Right lobe of liver (tissue), 6 donors: ENCODE results near the gene SYPL2. TPM values are rescaled to one million over a fixed set of nuclear protein-coding genes. Genes with fewer than 3 reads are reported as not detected.

Experiments
- ATAC-seq, 4 donors: fragments of 200-7000 bp; cut with Tn5 transposase; one replicate each; pipeline ENCODE4 v1.9.1; 2020; ENCODE audit warnings: mild to moderate bottlenecking in 4 of 4, moderate library complexity in 4 of 4
- DNase-seq, 3 donors: peaks; one replicate each; pipeline ENCODE4 v3.0.0-alpha.2; 2020
- H3K27ac ChIP-seq, 3 donors: fragments of 200-600 bp; one replicate each; pipeline ENCODE4 v1.8.0; 2022
- H3K27me3 ChIP-seq, 2 donors: fragments of 200-600 bp; one replicate each; pipeline ENCODE4 v1.8.0; 2022
- H3K36me3 ChIP-seq, 4 donors: fragments of 200-600 bp; sonication (generic) in 1 of 4; one replicate each; pipeline versions ENCODE4 v1.5.1 to v1.8.0; 2017 to 2022; ENCODE audit warnings: control low read depth in 1 of 4
- H3K4me1 ChIP-seq, 4 donors: fragments of 200-600 bp; sonication (generic) in 1 of 4; one replicate each; pipeline versions ENCODE4 v1.5.1 to v1.8.0; 2017 to 2022; ENCODE audit warnings: control low read depth in 1 of 4
- H3K4me3 ChIP-seq, 3 donors: fragments of 200-600 bp; one replicate each; pipeline ENCODE4 v1.8.0; 2022
- H3K9me3 ChIP-seq, 4 donors: fragments of 200-600 bp; sonication (generic) in 1 of 4; one replicate each; pipeline versions ENCODE4 v1.5.1 to v1.8.0; 2017 to 2022; ENCODE audit warnings: control low read depth in 1 of 4
- POLR2A ChIP-seq: fragments of 450-650 bp; IDR thresholded peaks from one replicate; pipeline ENCODE4 v1.6.1; 2017; ENCODE audit warnings: antibody characterized with exemption, mild to moderate bottlenecking
- WGBS: methylation state at CpG from one replicate; pipeline ENCODE4 v1.1.6; 2018; ENCODE audit warnings: low coverage, low lambda C conversion rate; ENCODE audit not compliant: insufficient coverage; ENCODE audit errors: missing lambda C conversion rate; 5-methylcytosine and 5-hydroxymethylcytosine counted together
- intact Hi-C, 2 donors: fragments of 100-400 bp; cut with DNase I; formaldehyde crosslinking; loops; one replicate each; pipeline versions ENCODE4 v1.11.2 to v1.14.1; 2022
- total RNA-seq, 6 experiments: library from RNA; depleted of rRNA in 2 of 6; stranded (reverse); fragments of >200 nt in 2 of 6; fragmentation: NEBNext Ultra II Directional in 3 of 6; extraction: Animal tissue kit (Norgen Biotek cat#: 25700) in 3 of 6; gene quantifications; one replicate each; pipeline versions ENCODE4 v1.1.0 to v1.2.4, GENCODE V29; 2016 to 2023
- TF ChIP-seq, protein P1 (sequence below), 4 donors: fragments of 200-600 bp in 3 of 4; fragments of 450-650 bp in 1 of 4; IDR thresholded peaks; one replicate each; pipeline versions ENCODE4 v1.5.1 to v1.8.0; 2016 to 2022; ENCODE audit warnings: antibody characterized with exemption in 4 of 4, mild to moderate bottlenecking in 2 of 4
- donor health status: DM: no; HTN: yes; CAD: no.
- donor health status: DM: no; HTN: no; CAD: no.
- donor health status: DM: no; HTN: no; CAD: no.
- donor health status: DM: no; HTN: yes; CAD: no.
- donor health status: DM: no; HTN: yes; CAD: no.

SYPL2 gene
- total RNA-seq, 6 experiments from 2014 or later: 4.7 to 10.6 (median 6.0) TPM

DNA sequence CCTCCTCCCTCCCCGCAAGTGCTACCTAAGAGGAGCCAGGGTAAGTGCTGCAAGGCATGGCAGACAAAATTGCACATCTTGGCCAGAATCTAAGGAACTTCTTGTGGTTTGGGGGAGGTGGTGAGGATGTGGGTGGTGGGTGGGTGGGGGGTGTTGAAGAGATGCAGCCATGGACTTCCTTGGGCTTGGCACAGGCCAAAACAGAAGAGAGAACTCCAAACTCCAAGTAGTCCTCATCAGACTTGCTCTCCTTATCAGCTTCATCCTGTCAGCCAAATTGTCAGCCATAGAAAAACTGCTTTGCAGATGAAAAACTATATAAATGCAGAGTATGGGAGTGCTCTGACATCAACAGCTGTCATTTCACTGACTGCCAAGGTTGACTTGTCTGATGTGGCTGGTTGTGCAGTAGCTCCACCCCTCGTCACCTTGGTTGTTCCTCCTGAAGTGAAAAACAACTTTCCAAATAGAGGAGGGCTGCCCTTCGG lies 36.1 kb downstream of the SYPL2 start:
- no peaks in the 10 kb centered on the region for H3K36me3 ChIP-seq
- intact Hi-C loops: no loop called here
- H3K27ac ChIP-seq: no peak overlapping the region
- no peaks in the 10 kb centered on the region for H3K27me3 ChIP-seq
- no peaks in the 10 kb centered on the region for H3K4me1 ChIP-seq
- ATAC-seq (no peak), DNase-seq (no peak)
- 58% methylated on average over 2 of the region's 3 CpGs for WGBS
- H3K9me3 ChIP-seq: no peaks in the 10 kb centered on the region
- TF ChIP-seq POLR2A: no peak
- TF ChIP-seq, protein P1, sequence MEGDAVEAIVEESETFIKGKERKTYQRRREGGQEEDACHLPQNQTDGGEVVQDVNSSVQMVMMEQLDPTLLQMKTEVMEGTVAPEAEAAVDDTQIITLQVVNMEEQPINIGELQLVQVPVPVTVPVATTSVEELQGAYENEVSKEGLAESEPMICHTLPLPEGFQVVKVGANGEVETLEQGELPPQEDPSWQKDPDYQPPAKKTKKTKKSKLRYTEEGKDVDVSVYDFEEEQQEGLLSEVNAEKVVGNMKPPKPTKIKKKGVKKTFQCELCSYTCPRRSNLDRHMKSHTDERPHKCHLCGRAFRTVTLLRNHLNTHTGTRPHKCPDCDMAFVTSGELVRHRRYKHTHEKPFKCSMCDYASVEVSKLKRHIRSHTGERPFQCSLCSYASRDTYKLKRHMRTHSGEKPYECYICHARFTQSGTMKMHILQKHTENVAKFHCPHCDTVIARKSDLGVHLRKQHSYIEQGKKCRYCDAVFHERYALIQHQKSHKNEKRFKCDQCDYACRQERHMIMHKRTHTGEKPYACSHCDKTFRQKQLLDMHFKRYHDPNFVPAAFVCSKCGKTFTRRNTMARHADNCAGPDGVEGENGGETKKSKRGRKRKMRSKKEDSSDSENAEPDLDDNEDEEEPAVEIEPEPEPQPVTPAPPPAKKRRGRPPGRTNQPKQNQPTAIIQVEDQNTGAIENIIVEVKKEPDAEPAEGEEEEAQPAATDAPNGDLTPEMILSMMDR (IDR thresholded peaks at IDR 0.05): no peak
- no peak overlapping the region for H3K4me3 ChIP-seq

DNA sequence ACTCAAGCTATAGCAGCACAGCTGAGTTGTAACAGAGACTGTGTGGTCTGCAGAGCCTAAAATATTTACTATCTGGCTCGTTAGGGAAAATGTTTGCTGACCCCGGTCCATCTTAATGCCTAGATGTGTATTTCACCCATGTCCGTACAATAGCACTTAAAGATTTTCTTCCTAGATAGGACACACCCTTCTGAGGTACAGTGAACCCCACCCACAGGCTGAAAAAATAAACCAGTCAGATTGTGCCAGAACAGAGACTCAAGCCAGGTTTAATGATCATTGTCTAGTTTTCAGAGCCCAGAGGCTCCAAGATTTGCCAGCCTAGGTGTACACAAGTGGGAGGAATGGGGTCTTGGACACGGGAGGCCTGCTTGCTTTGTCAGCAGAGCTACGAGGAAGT lies 37.6 kb downstream of the SYPL2 start:
- ATAC-seq (no peak), DNase-seq (no peak)
- intact Hi-C loops: no loop called here
- no peak for TF ChIP-seq POLR2A
- TF ChIP-seq, protein P1 (IDR thresholded peaks at IDR 0.05): no peak
- no peaks in the 10 kb centered on the region for H3K4me1 ChIP-seq
- no peaks in the 10 kb centered on the region for H3K9me3 ChIP-seq
- no peaks in the 10 kb centered on the region for H3K27me3 ChIP-seq
- H3K27ac ChIP-seq: no peak overlapping the region
- H3K36me3 ChIP-seq: no peaks in the 10 kb centered on the region
- 80% methylated on average over 3 of the region's 5 CpGs for WGBS
- H3K4me3 ChIP-seq: no peak overlapping the region

DNA sequence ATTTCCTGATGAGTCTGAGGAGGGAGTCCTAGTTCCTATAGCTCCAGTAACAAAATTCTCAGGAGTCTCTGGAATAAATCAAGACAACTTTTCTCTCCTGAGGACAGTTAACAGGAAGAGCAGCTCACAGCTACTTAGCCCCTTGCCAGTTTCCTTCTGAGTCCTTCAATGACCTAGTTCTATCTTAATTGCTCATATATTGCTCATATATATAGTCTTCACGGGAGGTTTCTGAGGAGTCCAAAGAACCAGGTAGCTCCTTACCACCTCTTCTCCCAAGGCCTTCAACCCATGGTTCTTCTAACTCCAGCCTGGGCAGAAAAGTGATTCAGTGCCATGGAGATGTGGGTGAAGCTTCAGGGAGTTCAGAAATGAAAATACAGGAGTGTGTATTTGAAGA lies 38.6 kb downstream of the SYPL2 start:
- intact Hi-C loops: no loop called here
- WGBS: 80% methylated on average over 1 of the region's 1 CpG
- DNase-seq: no peak

DNA sequence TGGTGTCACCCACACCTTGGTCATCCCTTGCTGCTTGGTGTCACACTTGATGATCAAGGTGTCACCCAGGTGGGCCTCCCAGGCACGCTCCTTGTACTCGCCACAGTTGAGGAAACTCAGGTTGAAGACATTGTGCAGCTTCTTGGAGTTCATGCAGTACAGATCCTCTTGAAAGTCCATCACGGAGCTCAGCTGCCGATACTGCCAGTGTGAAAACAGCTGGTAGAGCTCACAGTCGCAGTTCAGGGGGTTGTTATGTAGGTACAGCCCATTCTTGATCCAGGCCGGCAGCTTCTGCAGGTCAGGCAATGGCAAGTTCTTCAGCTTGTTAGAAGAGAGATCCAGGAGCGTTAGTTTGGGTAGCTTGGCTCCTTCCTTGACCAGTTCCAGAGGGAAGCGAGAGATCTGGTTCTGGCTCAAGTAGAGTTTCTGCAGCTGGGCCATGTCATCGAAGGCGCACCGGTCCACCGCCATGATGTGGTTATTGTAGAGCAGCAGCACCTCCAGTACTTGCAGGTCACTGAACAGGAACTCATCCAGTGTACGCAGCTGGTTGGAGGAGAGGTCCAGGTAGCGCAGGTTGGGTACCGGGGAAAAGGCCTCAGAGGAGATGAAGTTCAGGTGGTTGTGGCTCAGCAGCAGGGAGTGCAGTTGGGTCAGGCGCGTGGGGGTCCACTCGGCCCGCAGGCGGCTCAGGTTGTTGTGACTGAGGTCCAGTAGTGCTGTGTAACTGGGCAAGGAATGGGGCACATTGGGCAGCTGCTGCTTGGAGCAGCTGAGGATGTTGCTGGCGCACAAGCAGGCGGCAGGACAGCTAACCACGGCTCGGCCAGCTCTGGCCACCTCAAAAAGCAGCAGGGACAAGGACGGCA lies 41.9 kb downstream of the SYPL2 start:
- intact Hi-C loops: no loop called here
- ATAC-seq (no peak), DNase-seq (no peak)
- no peaks in the 10 kb centered on the region for H3K36me3 ChIP-seq
- TF ChIP-seq, protein P1 (IDR thresholded peaks at IDR 0.05): no peak
- TF ChIP-seq POLR2A: no peak
- H3K4me1 ChIP-seq: peaks cover 0 to 3% (median 1%) of the 10 kb centered on the region in 4 donors
- no peak overlapping the region for H3K4me3 ChIP-seq
- H3K27me3 ChIP-seq: no peaks in the 10 kb centered on the region
- no peak overlapping the region for H3K27ac ChIP-seq
- no peaks in the 10 kb centered on the region for H3K9me3 ChIP-seq
- 87% methylated on average over 17 of the region's 25 CpGs for WGBS

More for the DNA sequence above, 38.6 kb downstream of the SYPL2 start:
- TF ChIP-seq, protein P1 (IDR thresholded peaks at IDR 0.05): no peak
- no peak for TF ChIP-seq POLR2A
- no peak for ATAC-seq
- H3K9me3 ChIP-seq: no peaks in the 10 kb centered on the region
- no peak overlapping the region for H3K4me3 ChIP-seq
- H3K27me3 ChIP-seq: no peaks in the 10 kb centered on the region
- no peaks in the 10 kb centered on the region for H3K36me3 ChIP-seq
- no peak overlapping the region for H3K27ac ChIP-seq
- peaks cover 0 to 2% (median under 1%) of the 10 kb centered on the region in 4 donors for H3K4me1 ChIP-seq
